ENCODE results near the gene DHRS12.

DNA sequence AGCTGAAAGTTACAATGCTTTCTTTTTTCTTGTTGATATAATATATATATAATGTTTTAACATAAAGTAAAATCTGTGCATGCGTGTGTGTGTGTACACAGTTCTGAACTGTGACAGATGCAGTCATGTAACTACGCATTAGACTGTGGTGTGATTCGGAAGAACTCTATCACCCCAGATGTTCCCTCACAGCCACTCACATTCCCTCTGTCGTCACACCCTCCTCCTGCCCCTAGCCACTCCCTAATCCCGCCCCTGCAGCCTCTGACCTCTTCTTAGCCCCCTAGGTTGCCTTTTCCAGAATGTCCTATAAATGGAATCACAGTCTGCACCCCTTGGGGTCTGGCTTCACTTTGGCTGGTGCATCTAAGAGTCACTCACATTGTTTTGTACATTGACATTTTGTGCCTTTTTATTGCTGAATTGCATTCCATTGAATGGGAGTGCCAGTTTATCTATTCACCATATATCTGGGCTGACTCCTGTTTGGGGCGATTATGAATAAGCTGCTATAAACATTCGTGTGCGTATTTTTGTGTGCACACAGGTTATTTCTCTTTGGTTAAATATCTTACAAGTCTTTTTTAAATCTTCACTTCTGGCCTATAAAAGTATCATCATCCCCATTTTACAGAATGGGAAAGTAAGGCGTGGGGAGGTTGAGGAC is 20.4 kb downstream of the DHRS12 start:
- TF ChIP-seq ZNF317 (CRISPR knock-in tag; IDR thresholded peaks at IDR 0.05; ENCODE audit: borderline replicate concordance, low read depth): no peak
- TF ChIP-seq ELF4 (CRISPR knock-in tag; IDR thresholded peaks at IDR 0.05; ENCODE audit: low read depth): no peak
- TF ChIP-seq MYBL2 (CRISPR knock-in tag; IDR thresholded peaks at IDR 0.05): no peak
- TF ChIP-seq CTCF (IDR thresholded peaks at IDR 0.05): no peak
- no peak for TF ChIP-seq TCF7 (CRISPR knock-in tag; IDR thresholded peaks at IDR 0.05; ENCODE audit: low read depth)
- no peak for TF ChIP-seq ZNF263 (CRISPR knock-in tag; IDR thresholded peaks at IDR 0.05; ENCODE audit: low read depth)
- TF ChIP-seq, protein P1, sequence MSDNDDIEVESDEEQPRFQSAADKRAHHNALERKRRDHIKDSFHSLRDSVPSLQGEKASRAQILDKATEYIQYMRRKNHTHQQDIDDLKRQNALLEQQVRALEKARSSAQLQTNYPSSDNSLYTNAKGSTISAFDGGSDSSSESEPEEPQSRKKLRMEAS (CRISPR knock-in tag; IDR thresholded peaks at IDR 0.05): no peak
- no peak for TF ChIP-seq IRF2 (CRISPR knock-in tag; IDR thresholded peaks at IDR 0.05; ENCODE audit: borderline replicate concordance, low read depth)
- TF ChIP-seq SP1 (CRISPR knock-in tag; conservative IDR thresholded peaks at IDR 0.05): no peak

Measured in WTC11 (cell line).